AG04450 (cell line): Measurements from ENCODE around the gene TSTD1. TPM values are rescaled to one million over a fixed set of nuclear protein-coding genes. Genes with fewer than 3 reads are reported as not detected.

Experiments
- CTCF ChIA-PET: fragments of 300-600, 350-600 bp; formaldehyde crosslinking; extraction: SDS; loops from one replicate; lab custom pipeline; 2022; ENCODE audit warnings: antibody characterized with exemption, inconsistent platforms; lab: Charles Lee
- POLR2A ChIA-PET: fragments of 350-600 bp; formaldehyde crosslinking; extraction: SDS; loops from one replicate; lab custom pipeline; 2021; ENCODE audit warnings: antibody characterized with exemption, inconsistent platforms; lab: Yijun Ruan, JAX
- DNase-seq: peaks from one replicate; pipeline ENCODE4 v3.0.0-alpha.2; 2011; ENCODE audit warnings: low read depth, low spot score
- H3K27ac ChIP-seq: one replicate; pipeline ENCODE4 v1.5.1; 2012; ENCODE audit warnings: low read depth, low read length, control low read depth
- H3K27me3 ChIP-seq: one replicate; pipeline ENCODE4 v1.6.0; 2012; ENCODE audit warnings: low read length; ENCODE audit not compliant: control insufficient read depth, insufficient read depth
- H3K4me3 ChIP-seq: 2 replicates; pipeline ENCODE4 v1.5.1; 2011; ENCODE audit warnings: mild to moderate bottlenecking, low read depth, low read length, control low read depth
- H3K9me3 ChIP-seq: 2 replicates; pipeline ENCODE4 v1.5.1; 2012; ENCODE audit warnings: low read length; ENCODE audit not compliant: control insufficient read depth, insufficient read depth
- polyA plus RNA-seq: library from polyadenylated mRNA; depleted of rRNA; stranded (reverse); fragments of >200 nt; gene quantifications from 2 replicates; pipeline ENCODE4 v1.2.3, GENCODE V29; 2011
- TF ChIP-seq, protein P1 (sequence below): IDR thresholded peaks from 2 replicates; pipeline ENCODE4 v1.5.1; 2011; ENCODE audit warnings: low read depth, low read length, control low read depth, inconsistent platforms

TSTD1 gene
- polyA plus RNA-seq, 1 experiment: 0.33 TPM

DNA sequence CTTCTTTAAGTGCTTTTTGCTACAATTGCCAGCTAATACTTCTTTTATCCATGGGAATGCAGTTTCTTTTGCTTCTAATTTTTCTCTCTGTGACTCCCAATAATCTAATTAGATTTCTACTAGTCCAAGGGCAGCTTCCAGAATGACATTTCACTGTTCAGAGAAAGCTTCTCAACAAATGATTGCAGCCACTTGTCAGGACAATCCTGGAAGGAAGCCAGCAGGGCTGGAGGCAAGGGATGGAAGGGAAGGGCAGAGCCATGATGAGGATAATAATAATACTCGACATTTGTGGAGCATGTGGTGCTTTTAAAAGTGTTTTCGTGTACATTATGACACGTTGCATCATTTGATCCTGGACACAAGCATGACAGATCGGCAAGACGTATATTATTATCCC is 37.2 kb downstream of the TSTD1 start:
- ChIA-PET CTCF (interaction anchor here (2.2 to 3.9 kb wide), 2 partner anchors 11 to 97 kb away, joined by 6 to 22 read pairs; partner anchors contain the start of gene KLHDC9), POLR2A (no interaction called here)

DNA sequence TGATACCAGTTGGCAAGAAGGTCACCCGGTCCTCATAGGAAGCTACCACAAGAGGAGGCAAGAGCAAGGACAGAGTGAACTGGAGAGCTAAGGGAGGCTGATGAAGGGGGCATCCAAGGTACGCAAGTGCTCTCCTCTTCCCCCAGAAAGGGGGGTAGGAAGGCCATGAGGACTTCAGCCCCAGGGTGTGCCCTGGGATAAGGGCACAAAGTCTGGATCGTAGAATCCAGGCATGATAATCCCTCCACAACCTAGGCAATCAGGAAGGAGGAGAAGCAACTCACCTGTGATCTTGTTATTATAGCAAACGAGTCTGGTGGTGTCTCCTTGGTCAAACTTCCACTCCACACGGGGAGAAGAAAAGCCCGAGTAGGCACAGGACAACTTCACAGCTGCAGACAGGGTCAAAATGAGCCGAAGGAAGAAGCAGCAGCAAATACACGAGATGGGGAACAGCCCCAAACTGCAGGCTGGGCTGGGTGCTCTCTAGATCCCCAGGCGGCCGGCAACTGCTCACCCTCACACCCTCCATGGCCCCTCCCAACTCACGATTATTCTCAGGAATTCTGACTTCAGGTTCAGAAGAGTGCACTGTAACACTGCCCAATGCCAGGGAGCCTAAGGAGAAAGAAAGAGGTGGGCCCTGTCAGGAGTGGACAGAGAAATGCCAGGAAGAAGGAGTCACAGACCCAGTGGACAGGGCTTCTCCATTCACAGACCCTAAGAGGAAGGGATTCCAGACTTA is 37.9 kb downstream of the TSTD1 start:
- ChIA-PET POLR2A (no interaction called here), CTCF (interaction anchor here (2.2 to 3.9 kb wide), 2 partner anchors 10 to 97 kb away, joined by 6 to 22 read pairs; partner anchors contain the start of gene KLHDC9)
- Histone ChIP-seq H3K4me3 (no peak overlapping the region), H3K9me3 (no peaks in the 10 kb centered on the region), H3K27ac (no peak overlapping the region), H3K27me3 (peaks cover 3% of the 10 kb centered on the region)
- TF ChIP-seq, protein P1, sequence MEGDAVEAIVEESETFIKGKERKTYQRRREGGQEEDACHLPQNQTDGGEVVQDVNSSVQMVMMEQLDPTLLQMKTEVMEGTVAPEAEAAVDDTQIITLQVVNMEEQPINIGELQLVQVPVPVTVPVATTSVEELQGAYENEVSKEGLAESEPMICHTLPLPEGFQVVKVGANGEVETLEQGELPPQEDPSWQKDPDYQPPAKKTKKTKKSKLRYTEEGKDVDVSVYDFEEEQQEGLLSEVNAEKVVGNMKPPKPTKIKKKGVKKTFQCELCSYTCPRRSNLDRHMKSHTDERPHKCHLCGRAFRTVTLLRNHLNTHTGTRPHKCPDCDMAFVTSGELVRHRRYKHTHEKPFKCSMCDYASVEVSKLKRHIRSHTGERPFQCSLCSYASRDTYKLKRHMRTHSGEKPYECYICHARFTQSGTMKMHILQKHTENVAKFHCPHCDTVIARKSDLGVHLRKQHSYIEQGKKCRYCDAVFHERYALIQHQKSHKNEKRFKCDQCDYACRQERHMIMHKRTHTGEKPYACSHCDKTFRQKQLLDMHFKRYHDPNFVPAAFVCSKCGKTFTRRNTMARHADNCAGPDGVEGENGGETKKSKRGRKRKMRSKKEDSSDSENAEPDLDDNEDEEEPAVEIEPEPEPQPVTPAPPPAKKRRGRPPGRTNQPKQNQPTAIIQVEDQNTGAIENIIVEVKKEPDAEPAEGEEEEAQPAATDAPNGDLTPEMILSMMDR: no peak
- no peak for DNase-seq

More for the DNA sequence above, 37.2 kb downstream of the TSTD1 start:
- TF ChIP-seq, protein P1: no peak
- Histone ChIP-seq H3K27ac (no peak overlapping the region), H3K9me3 (no peaks in the 10 kb centered on the region), H3K27me3 (peaks cover 3% of the 10 kb centered on the region), H3K4me3 (no peak overlapping the region)
- DNase-seq: no peak

DNA sequence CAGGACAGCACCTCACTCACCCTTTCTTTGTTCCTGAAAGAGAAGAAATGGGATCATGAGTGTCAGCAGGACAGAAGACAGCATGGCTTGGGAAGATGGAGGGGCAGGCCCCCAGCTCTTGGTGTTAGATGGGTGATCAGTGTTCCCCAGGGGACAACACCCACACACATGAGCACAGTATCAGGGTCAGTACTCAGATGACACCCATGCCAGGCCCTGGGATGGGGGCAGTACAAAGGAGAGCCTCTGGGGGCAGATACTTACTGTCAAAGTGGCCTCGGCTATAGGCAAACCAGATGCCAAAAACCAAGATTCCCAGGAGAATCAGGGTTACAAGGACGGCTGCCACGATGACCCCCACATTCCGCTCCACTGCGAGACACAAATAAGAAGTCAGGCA is 39.4 kb downstream of the TSTD1 start:
- no peak for DNase-seq
- TF ChIP-seq, protein P1: no peak
- Histone ChIP-seq H3K27me3 (peaks cover 3% of the 10 kb centered on the region), H3K4me3 (no peak overlapping the region), H3K9me3 (no peaks in the 10 kb centered on the region), H3K27ac (no peak overlapping the region)
- ChIA-PET CTCF (interaction anchor here (0.5 to 6.5 kb wide), 4 partner anchors 9 to 140 kb away, joined by 4 to 87 read pairs (median 14); partner anchors contain the start of gene KLHDC9), POLR2A (no interaction called here)

DNA sequence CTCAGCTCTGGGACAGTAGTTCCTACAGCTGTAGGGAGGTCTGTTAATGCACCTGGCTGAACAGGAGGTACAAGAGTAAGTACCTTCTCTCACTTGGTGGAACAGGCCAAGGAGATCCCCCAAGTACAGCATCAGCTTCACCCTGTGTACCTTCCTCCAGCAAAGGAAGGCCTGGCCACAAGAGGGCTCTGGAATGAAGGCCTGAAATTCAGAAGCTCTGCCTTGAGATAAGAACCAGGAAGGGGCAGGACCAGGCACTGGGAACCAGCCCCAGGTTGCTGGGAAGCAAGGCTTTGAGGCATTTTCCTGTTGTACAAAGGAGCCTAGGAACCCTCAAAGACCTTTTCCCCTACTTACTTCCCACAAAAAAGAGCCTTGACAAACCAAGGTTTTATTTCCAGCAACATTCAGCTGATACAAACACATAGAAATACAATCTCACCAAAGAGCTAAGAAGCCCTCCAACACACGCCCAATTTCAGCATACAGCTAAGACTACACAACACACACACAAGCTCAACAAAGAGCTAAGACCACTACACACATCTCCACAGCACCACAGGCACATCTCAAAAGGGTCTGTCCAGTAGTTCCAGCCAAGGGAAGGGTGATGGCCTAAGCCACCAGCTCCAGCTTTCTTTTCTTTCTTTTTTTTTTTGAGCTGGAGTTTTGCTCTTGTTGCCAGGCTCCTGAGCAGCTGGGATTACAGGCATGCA is 41.3 kb downstream of the TSTD1 start:
- DNase-seq: no peak
- TF ChIP-seq, protein P1: peak; percentile 82
- POLR2A ChIA-PET: interaction anchor here (1.1 to 1.3 kb wide), 3 partner anchors 48 to 101 kb away, joined by 3 to 7 read pairs (median 7); partner anchors contain the start of gene KLHDC9
- CTCF ChIA-PET: interaction anchor here (0.6 to 6.5 kb wide), 39 partner anchors 7 to 322 kb away, joined by 3 to 87 read pairs (median 5); partner anchors contain the start of genes DEDD, F11R, KLHDC9 and NIT1
- H3K27ac ChIP-seq: no peak overlapping the region
- H3K27me3 ChIP-seq: peaks cover 3% of the 10 kb centered on the region
- no peaks in the 10 kb centered on the region for H3K9me3 ChIP-seq
- no peak overlapping the region for H3K4me3 ChIP-seq
